ENCODE results near the gene AFF4. TPM values are rescaled to one million over a fixed set of nuclear protein-coding genes. Genes with fewer than 3 reads are reported as not detected.
A peak's percentile ranks its signal among the peaks of the same experiment; 100 is the strongest.

The AFF4 gene
- total and polyA plus RNA-seq, 10 of the 15 experiments (the other 5 are each of a cell fraction or from before 2014, with no cell fraction given), result 1.1 to 20.2 (median 10.4) TPM

DNA sequence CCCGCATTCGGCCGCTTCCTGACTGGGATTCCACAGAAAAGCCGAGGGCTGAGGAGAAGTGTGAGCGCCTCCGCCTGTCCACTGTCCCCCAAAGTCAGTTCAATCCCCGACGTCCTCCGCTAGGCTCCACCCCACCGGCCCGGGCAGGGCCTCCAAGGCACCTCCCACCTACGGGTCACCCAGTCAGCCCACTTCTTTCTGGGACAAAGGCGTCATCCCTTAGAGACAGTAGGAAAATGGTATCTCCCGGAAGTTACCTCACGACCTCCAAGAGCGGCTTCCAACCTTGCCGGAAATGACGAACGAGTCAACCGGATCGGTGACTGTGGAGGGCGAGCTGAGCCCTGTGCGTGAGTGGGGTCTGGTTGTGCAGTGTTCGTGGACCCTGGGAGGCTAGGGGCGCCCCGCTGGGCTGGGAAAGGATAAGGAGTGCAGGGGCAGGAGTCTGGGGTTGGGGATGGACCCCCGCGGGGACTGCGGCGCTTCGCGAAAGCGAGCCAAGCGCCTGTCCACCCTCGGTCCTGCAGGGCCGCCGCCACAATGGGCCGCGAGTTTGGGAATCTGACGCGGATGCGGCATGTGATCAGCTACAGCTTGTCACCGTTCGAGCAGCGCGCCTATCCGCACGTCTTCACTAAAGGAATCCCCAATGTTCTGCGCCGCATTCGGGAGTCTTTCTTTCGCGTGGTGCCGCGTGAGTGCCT, 96.9 kb downstream of the AFF4 start, which contains the start of the genes GDF9 and UQCRQ (continued):
- TF ChIP-seq HCFC1 (IDR thresholded peaks at IDR 0.05; ENCODE audit: low read length) (peak; percentile 55; the same call in 1 of the 2 replicates), RAD21 (IDR thresholded peaks at IDR 0.05; ENCODE audit: insufficient read depth, low read depth, low read length) (no peak), HDAC6 (IDR thresholded peaks at IDR 0.05; ENCODE audit: unreplicated experiment) (no peak)
- TF ChIP-seq, protein P1, sequence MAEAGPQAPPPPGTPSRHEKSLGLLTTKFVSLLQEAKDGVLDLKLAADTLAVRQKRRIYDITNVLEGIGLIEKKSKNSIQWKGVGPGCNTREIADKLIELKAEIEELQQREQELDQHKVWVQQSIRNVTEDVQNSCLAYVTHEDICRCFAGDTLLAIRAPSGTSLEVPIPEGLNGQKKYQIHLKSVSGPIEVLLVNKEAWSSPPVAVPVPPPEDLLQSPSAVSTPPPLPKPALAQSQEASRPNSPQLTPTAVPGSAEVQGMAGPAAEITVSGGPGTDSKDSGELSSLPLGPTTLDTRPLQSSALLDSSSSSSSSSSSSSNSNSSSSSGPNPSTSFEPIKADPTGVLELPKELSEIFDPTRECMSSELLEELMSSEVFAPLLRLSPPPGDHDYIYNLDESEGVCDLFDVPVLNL (IDR thresholded peaks at IDR 0.05; ENCODE audit: low read depth, low read length), result no peak

DNA sequence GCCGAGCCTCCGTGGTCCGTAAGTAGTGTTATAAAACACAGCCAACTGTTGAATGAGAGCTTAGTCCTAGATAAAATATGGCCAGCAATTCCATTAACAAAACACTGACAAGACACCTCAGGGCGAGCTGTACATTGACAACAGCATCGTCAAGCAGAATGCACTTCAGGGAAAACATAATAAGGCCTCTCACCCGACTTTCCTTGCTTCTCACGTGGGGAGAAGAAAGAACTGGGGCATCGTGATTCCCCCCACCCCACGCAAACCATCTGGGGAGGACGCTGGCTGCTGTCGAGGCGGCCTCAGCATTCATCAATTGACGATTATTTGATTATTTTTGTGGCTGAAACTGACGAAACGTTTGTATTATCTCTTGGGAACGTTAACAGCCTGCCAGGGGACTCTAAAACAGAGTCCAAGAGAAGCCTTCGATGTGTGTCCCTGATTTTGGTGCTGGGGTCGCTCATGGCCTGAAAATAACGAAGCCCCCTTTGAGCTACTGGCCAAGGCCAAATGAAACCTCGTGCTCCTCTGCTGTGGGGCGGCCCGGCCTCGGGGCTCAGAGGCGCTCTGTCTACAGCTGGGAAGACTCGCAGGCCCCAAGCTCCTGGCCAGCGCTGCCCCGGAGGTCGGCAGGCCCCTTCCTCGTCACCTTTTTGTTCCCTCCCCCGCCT, 97.6 kb downstream of the AFF4 start:
- RAD21 ChIA-PET (ENCODE audit: unreplicated experiment), result interaction anchor here (0.6 to 1.5 kb wide), 7 partner anchors 17 to 479 kb away, joined by 3 to 6 read pairs (median 3); no protein-coding TSS in a partner anchor
- 44% methylated on average over 30 of the region's 30 CpGs for WGBS (ENCODE audit: insufficient coverage, insufficient replicate concordance, low lambda C conversion rate, missing lambda C conversion rate)
- in situ Hi-C loops (cut with MboI), result no loop called here
- no peak for FAIRE-seq
- CTCF ChIA-PET, result interaction anchor here (0.7 to 7.2 kb wide), 11 partner anchors 18 to 686 kb away, joined by 3 to 46 read pairs (median 3); partner anchors contain the start of gene SHROOM1
- DNase-seq (ENCODE audit: low read depth, low spot score), result no peak
- BruUV-seq (replicated peaks), result TSS peak; percentile 93
- Histone ChIP-seq H3K4me3 (peak overlapping the region; percentile 85), H3K27me3 (replicated peaks in 1 of 2; ENCODE audit: control insufficient read depth in 2 of 2, insufficient read depth in 2 of 2, low read length in 1 of 2) (no peaks in the 10 kb centered on the region), H4K20me1 (ENCODE audit: control insufficient read depth, insufficient read depth) (no peaks in the 10 kb centered on the region), H3K9me3 (replicated peaks; ENCODE audit: control insufficient read depth, insufficient read depth, low read length) (no peaks in the 10 kb centered on the region), H3K79me2 (ENCODE audit: control insufficient read depth, insufficient read depth, low read length) (peaks cover 19% of the 10 kb centered on the region), H3K4me2 (ENCODE audit: control insufficient read depth, insufficient read depth) (peak overlapping the region; percentile 78), H3K36me3 (ENCODE audit: control insufficient read depth in 2 of 2, insufficient read depth in 2 of 2, low read length in 1 of 2) (peaks cover 1 to 12% of the 10 kb centered on the region in 2 experiments; a peak in 2 of 4 replicates), H3K9ac (ENCODE audit: control insufficient read depth, insufficient read depth, low read length) (peak overlapping the region; percentile 92), H3K27ac (ENCODE audit: control insufficient read depth, insufficient read depth) (peak overlapping the region; percentile 78), H2AFZ (ENCODE audit: control insufficient read depth, low read depth, low read length) (peak overlapping the region; percentile 82), H3K4me1 (ENCODE audit: control insufficient read depth, insufficient read depth, low read length) (peaks cover 3% of the 10 kb centered on the region)
- ATAC-seq, result peak; percentile 60
- intact Hi-C loops (cut with micrococcal nuclease; ENCODE audit: unreplicated experiment), result loop anchor here (2.0 to 5.0 kb wide), 2 partner anchors 35 to 204 kb away; partner anchors contain the start of gene SHROOM1
- POLR2A ChIA-PET, result interaction anchor here (0.6 to 0.9 kb wide), 2 partner anchors 35 to 128 kb away, joined by 3 read pairs; partner anchors contain the start of gene SHROOM1
- SMC1A ChIA-PET (ENCODE audit: uncharacterized antibody, unreplicated experiment), result interaction anchor here (0.5 to 2.1 kb wide), 13 partner anchors 17 to 450 kb away, joined by 3 to 7 read pairs (median 4); partner anchors contain the start of gene SHROOM1
- TF ChIP-seq, protein P2, sequence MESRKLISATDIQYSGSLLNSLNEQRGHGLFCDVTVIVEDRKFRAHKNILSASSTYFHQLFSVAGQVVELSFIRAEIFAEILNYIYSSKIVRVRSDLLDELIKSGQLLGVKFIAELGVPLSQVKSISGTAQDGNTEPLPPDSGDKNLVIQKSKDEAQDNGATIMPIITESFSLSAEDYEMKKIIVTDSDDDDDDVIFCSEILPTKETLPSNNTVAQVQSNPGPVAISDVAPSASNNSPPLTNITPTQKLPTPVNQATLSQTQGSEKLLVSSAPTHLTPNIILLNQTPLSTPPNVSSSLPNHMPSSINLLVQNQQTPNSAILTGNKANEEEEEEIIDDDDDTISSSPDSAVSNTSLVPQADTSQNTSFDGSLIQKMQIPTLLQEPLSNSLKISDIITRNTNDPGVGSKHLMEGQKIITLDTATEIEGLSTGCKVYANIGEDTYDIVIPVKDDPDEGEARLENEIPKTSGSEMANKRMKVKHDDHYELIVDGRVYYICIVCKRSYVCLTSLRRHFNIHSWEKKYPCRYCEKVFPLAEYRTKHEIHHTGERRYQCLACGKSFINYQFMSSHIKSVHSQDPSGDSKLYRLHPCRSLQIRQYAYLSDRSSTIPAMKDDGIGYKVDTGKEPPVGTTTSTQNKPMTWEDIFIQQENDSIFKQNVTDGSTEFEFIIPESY (IDR thresholded peaks at IDR 0.05), result 0 out of 2 replicates have a peak, but pooled peaks have one; percentile 26
- TF ChIP-seq, protein P3, sequence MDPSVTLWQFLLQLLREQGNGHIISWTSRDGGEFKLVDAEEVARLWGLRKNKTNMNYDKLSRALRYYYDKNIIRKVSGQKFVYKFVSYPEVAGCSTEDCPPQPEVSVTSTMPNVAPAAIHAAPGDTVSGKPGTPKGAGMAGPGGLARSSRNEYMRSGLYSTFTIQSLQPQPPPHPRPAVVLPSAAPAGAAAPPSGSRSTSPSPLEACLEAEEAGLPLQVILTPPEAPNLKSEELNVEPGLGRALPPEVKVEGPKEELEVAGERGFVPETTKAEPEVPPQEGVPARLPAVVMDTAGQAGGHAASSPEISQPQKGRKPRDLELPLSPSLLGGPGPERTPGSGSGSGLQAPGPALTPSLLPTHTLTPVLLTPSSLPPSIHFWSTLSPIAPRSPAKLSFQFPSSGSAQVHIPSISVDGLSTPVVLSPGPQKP (IDR thresholded peaks at IDR 0.05; ENCODE audit: low read depth, low read length), result no peak
- TF ChIP-seq HDAC2 (IDR thresholded peaks at IDR 0.05) (no peak), GATAD2B (conservative IDR thresholded peaks at IDR 0.05; ENCODE audit: low read depth) (peak; percentile 55; the same call in 1 of the 2 replicates)
- TF ChIP-seq, protein P4, sequence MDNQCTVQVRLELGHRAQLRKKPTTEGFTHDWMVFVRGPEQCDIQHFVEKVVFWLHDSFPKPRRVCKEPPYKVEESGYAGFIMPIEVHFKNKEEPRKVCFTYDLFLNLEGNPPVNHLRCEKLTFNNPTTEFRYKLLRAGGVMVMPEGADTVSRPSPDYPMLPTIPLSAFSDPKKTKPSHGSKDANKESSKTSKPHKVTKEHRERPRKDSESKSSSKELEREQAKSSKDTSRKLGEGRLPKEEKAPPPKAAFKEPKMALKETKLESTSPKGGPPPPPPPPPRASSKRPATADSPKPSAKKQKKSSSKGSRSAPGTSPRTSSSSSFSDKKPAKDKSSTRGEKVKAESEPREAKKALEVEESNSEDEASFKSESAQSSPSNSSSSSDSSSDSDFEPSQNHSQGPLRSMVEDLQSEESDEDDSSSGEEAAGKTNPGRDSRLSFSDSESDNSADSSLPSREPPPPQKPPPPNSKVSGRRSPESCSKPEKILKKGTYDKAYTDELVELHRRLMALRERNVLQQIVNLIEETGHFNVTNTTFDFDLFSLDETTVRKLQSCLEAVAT (IDR thresholded peaks at IDR 0.05), result peak; percentile 48; the same call in 1 of the 2 replicates
